A549 (cell line): ENCODE results near the gene BCAS3. TPM values are rescaled to one million over a fixed set of nuclear protein-coding genes. Genes with fewer than 3 reads are reported as not detected.

Experiments
- ATAC-seq, 2 experiments: fragments of 200-7000 bp in 1 of 2; fragments of >200 bp in 1 of 2; cut with Nextera tagmentation in 1 of 2; cut with Tn5 transposase in 1 of 2; 3 replicates each; pipeline versions ENCODE4 v1.8.0 to v1.9.1; 2018 to 2020; ENCODE audit warnings: mild to moderate bottlenecking in 1 of 2, moderate library complexity in 1 of 2
- CTCF ChIA-PET: fragments of 300-600 bp; sonication (Branson Sonifier 250); formaldehyde crosslinking; extraction: SDS; loops from one replicate; lab custom pipeline; 2021; ENCODE audit warnings: antibody characterized with exemption, inconsistent platforms; lab: Yijun Ruan, JAX
- POLR2A ChIA-PET: fragments of 350-600 bp; formaldehyde crosslinking; extraction: SDS; loops from one replicate; lab custom pipeline; 2021; ENCODE audit warnings: antibody characterized with exemption, inconsistent platforms; lab: Yijun Ruan, JAX
- DNase-seq, 2 experiments: peaks; one replicate each; pipeline versions ENCODE4 v3.0.0 to v3.0.0-alpha.2; 2011 to 2016; ENCODE audit warnings: low read depth in 1 of 2, low spot score in 1 of 2
- FAIRE-seq: peaks from 2 replicates; lab custom pipeline; 2011; peaks lifted over from hg19 to GRCh38; lab: Jason Lieb, UNC
- H3K27ac ChIP-seq, 2 experiments: fragments of >200 bp; sonication (Bioruptor Twin); formaldehyde crosslinking; 3 replicates each; pipeline ENCODE4 v1.5.1; 2016 to 2017
- H3K4me1 ChIP-seq: fragments of >200 bp; sonication (Bioruptor Twin); formaldehyde crosslinking; 3 replicates; pipeline ENCODE4 v1.6.1; 2016
- H3K4me2 ChIP-seq: fragments of >200 bp; sonication (Bioruptor Twin); formaldehyde crosslinking; 3 replicates; pipeline ENCODE4 v1.6.1; 2016
- H3K4me3 ChIP-seq: fragments of >200 bp; sonication (Bioruptor Twin); formaldehyde crosslinking; 3 replicates; pipeline ENCODE4 v1.5.1; 2016
- H3K9me3 ChIP-seq: fragments of >200 bp; sonication (Bioruptor Twin); formaldehyde crosslinking; 3 replicates; pipeline ENCODE4 v1.6.1; 2016
- ATOH8 ChIP-seq: fragments of 250-450 bp; sonication (Bioruptor Pico); IDR thresholded peaks from 2 replicates; pipeline ENCODE4 v1.5.0; 2020; ENCODE audit warnings: low read depth, mild to moderate bottlenecking, moderate library complexity
- BCL3 ChIP-seq: fragments of >200 bp; sonication (Bioruptor Twin); formaldehyde crosslinking; IDR thresholded peaks from 3 replicates; pipeline ENCODE4 v1.6.1; 2016
- CBX8 ChIP-seq: fragments of 200-600 bp; sonication (generic); IDR thresholded peaks from 2 replicates; pipeline ENCODE4 v1.6.1; 2016
- CTCF ChIP-seq: fragments of >200 bp; sonication (Bioruptor Twin); formaldehyde crosslinking; IDR thresholded peaks from 3 replicates; pipeline ENCODE4 v1.5.1; 2016
- FOSB ChIP-seq: fragments of 250-450 bp; sonication (Bioruptor Pico); IDR thresholded peaks from 2 replicates; pipeline ENCODE4 v1.5.0; 2020; ENCODE audit warnings: mild to moderate bottlenecking, moderate library complexity
- HEYL ChIP-seq: fragments of 250-450 bp; sonication (Bioruptor Pico); IDR thresholded peaks from 2 replicates; pipeline ENCODE4 v1.8.0; 2021; ENCODE audit warnings: mild to moderate bottlenecking, moderate library complexity
- HMGXB4 ChIP-seq: fragments of 250-450 bp; sonication (Bioruptor Pico); IDR thresholded peaks from 2 replicates; pipeline ENCODE4 v1.5.0; 2021; ENCODE audit warnings: mild to moderate bottlenecking, moderate library complexity, borderline replicate concordance
- HOXB5 ChIP-seq: fragments of 250-450 bp; sonication (Bioruptor Pico); IDR thresholded peaks from 2 replicates; pipeline ENCODE4 v1.5.0; 2020; ENCODE audit warnings: mild to moderate bottlenecking, moderate library complexity
- KDM5A ChIP-seq: fragments of 200-600 bp; sonication (generic); IDR thresholded peaks from 2 replicates; pipeline ENCODE4 v1.6.1; 2016; ENCODE audit warnings: antibody characterized with exemption, mild to moderate bottlenecking
- NR3C1 ChIP-seq: fragments of >200 bp; sonication (Bioruptor Twin); formaldehyde crosslinking; IDR thresholded peaks from 3 replicates; pipeline ENCODE4 v1.6.1; 2017
- PHF8 ChIP-seq: fragments of 200-600 bp; sonication (generic); IDR thresholded peaks from 2 replicates; pipeline ENCODE4 v1.6.1; 2016; ENCODE audit warnings: low read depth, mild to moderate bottlenecking, antibody characterized with exemption, moderate library complexity, borderline replicate concordance
- POLR2A ChIP-seq: IDR thresholded peaks from 2 replicates; pipeline ENCODE4 v1.6.1; 2012; ENCODE audit warnings: mild to moderate bottlenecking, low read length
- REST ChIP-seq: fragments of 200-600 bp; sonication (generic); IDR thresholded peaks from 2 replicates; pipeline ENCODE4 v1.6.1; 2016; ENCODE audit warnings: antibody characterized with exemption, mild to moderate bottlenecking, moderate library complexity
- RNF2 ChIP-seq: fragments of 200-600 bp; sonication (generic); IDR thresholded peaks from 2 replicates; pipeline ENCODE4 v1.6.1; 2016; ENCODE audit warnings: low read depth, mild to moderate bottlenecking, antibody characterized with exemption, moderate library complexity, borderline replicate concordance
- SMC3 ChIP-seq: fragments of >200 bp; sonication (Bioruptor Twin); formaldehyde crosslinking; IDR thresholded peaks from 3 replicates; pipeline ENCODE4 v1.6.1; 2018; ENCODE audit warnings: inconsistent platforms
- SREBF2 ChIP-seq: fragments of 450-650 bp; IDR thresholded peaks from 2 replicates; pipeline ENCODE4 v1.6.1; 2014; ENCODE audit warnings: mild to moderate bottlenecking, moderate library complexity
- USF2 ChIP-seq: fragments of 450-650 bp; IDR thresholded peaks from 2 replicates; pipeline ENCODE4 v1.6.1; 2014; ENCODE audit warnings: antibody characterized with exemption
- ZFP36 ChIP-seq: fragments of 450-650 bp; IDR thresholded peaks from 2 replicates; pipeline ENCODE4 v1.6.1; 2014; ENCODE audit warnings: borderline replicate concordance; ENCODE audit not compliant: partially characterized antibody
- WGBS: methylation state at CpG from one replicate; pipeline ENCODE4 v1.1.6; 2017; ENCODE audit errors: missing lambda C conversion rate; 5-methylcytosine and 5-hydroxymethylcytosine counted together
- polyA plus RNA-seq, 4 experiments: library from polyadenylated mRNA; depleted of rRNA in 3 of 4; stranded (reverse); fragments of >200 nt; fragmentation: RNase III in 1 of 4; extraction: RNeasy Plus Mini Kit Qiagen cat#74134 plus additional on column Dnase treatment in 1 of 4; gene quantifications; 2 replicates in 3 of 4; 3 replicates in 1 of 4; pipeline ENCODE4 v1.2.3, GENCODE V29; 2011 to 2017

The BCAS3 gene
- polyA plus RNA-seq, 2 of the 4 experiments (the other 2 are of a cell fraction), result 14.7 to 43.4 TPM

GRCh38 chr17:61333136-61333535 is 655.5 kb downstream of the BCAS3 start (continued):
- no peak for TF ChIP-seq ATOH8 (CRISPR knock-in tag)

- no peak for FAIRE-seq
- Histone ChIP-seq H3K27ac (peak overlapping the region; percentile 41 to 77), H3K4me1 (peaks cover 48% of the 10 kb centered on the region)
- no peak for DNase-seq
- WGBS, result 86% methylated on average over 5 of the region's 5 CpGs
- CTCF ChIA-PET, result interaction anchor here (0.7 to 4.1 kb wide), 6 partner anchors 8 to 132 kb away, joined by 3 to 20 read pairs (median 4); no protein-coding TSS in a partner anchor
- TF ChIP-seq USF2 (no peak), CTCF (no peak), HOXB5 (CRISPR knock-in tag) (no peak), SMC3 (no peak), BCL3 (no peak), HEYL (no peak), FOSB (CRISPR knock-in tag) (no peak), HMGXB4 (no peak), NR3C1 (no peak), CBX8 (no peak), REST (no peak), PHF8 (no peak), KDM5A (no peak), POLR2A (no peak), ZFP36 (no peak), SREBF2 (no peak), RNF2 (no peak)
- TF ChIP-seq, all 56 proteins: peak for 0
- peak in 1 of 2 experiments; percentile 8; a peak in 1 of 6 replicates for ATAC-seq
- Histone ChIP-seq H3K4me2 (peak overlapping the region; percentile 68), H3K9me3 (no peaks in the 10 kb centered on the region), H3K4me3 (no peak overlapping the region)
- POLR2A ChIA-PET, result interaction anchor here (0.6 kb wide), 1 partner anchor 133 kb away, joined by 3 read pairs; no protein-coding TSS in a partner anchor
These were observed 657.0 kb downstream of the BCAS3 start for GRCh38 chr17:61334673-61335072.
